ENCODE results near the gene KRT74.
A peak's percentile ranks its signal among the peaks of the same experiment; 100 is the strongest.

KRT74 gene

DNA sequence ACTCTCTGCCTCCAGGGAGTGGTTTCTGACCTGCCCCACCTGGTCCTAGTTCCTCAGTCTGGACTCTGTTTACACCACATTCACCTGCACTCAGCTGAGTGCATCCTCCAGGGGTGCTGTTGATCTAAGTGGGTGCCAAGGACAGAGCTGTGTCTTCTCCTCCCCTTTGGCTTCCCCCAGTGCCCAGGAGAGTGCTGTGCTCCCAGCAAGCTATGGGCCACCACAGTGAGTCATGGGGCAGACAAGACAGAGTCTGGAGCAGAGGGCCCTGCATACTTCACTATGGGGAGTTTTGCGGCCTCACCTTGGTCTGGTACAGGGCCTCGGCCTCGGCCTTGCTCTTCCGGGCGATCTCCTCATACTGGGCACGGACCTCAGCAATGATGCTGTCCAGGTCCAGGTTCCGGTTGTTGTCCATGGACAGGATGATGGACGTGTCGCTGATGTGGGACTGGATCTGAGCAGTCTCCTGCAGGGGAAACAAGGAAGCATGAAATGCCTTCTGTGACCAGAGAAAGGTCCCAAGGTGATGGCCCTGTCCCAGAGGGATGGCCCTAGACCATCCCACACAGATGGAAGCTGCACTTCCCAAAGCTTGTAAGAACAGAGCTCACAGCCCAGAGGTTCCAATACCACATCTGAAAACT, 39.9 kb upstream of the KRT74 start:
- Histone ChIP-seq H3K4me1 (ENCODE audit: control insufficient read depth, insufficient read depth, low read length, poor library complexity, severe bottlenecking) (peaks cover 24% of the 10 kb centered on the region), H3K27me3 (replicated peaks; ENCODE audit: control insufficient read depth, insufficient read depth, low read length, poor library complexity, severe bottlenecking) (no peaks in the 10 kb centered on the region), H3K27ac (ENCODE audit: insufficient read depth, low read length, poor library complexity, severe bottlenecking) (no peak overlapping the region), H3K4me3 (ENCODE audit: insufficient read depth, low read depth, low read length, poor library complexity, severe bottlenecking) (no peak overlapping the region), H3K36me3 (ENCODE audit: control insufficient read depth, insufficient read depth, low read length) (no peaks in the 10 kb centered on the region), H3K9me3 (ENCODE audit: control insufficient read depth, low read length) (no peaks in the 10 kb centered on the region)
- no peak for DNase-seq

DNA sequence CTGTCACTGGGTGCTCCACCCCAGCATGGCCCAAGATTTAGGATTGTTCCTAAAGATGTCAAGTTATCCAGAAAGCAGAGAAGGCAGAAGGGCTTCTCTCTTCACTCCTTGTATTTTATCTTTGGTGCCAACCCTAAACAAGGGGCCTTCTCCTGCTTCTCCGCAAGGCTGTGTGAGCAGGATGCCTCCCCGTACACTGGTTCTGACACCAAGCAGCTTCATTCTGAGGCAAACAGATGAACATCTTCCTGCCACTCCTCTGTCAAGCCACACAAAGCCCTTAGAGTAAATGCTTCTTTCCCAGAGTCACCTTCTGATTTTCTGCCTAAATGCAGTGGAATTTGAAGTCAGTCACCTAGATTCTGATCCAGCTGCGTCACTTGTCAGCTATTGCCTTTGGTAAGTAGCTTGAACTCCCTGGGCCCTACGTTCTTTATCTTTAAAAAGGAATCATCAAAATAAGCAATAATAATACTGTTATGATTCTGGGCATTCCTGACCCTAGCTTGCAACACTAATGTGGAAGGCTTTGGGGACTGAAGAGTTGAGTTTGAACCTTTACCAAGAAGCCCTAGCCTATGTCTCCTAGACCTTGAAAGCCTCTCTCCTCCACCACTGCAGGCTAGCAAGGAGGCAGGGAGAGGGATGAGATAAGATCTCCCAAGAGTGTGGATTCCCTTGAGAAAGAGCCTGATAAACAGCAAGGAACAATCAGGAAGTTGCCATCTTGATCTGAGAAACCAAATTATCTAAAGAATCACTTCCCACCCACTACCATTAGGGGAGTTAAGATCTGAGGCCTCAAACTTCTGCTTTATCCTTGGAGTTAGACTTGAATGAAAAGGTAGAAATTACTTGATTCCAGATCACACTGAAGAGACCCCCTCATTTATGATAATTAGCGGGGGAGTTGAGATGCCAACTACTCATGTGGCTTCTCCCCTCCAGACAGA, 39.1 kb upstream of the KRT74 start:
- Histone ChIP-seq H3K36me3 (ENCODE audit: control insufficient read depth, insufficient read depth, low read length) (no peaks in the 10 kb centered on the region), H3K27me3 (replicated peaks; ENCODE audit: control insufficient read depth, insufficient read depth, low read length, poor library complexity, severe bottlenecking) (no peaks in the 10 kb centered on the region), H3K4me3 (ENCODE audit: insufficient read depth, low read depth, low read length, poor library complexity, severe bottlenecking) (no peak overlapping the region), H3K9me3 (ENCODE audit: control insufficient read depth, low read length) (no peaks in the 10 kb centered on the region), H3K27ac (ENCODE audit: insufficient read depth, low read length, poor library complexity, severe bottlenecking) (no peak overlapping the region), H3K4me1 (ENCODE audit: control insufficient read depth, insufficient read depth, low read length, poor library complexity, severe bottlenecking) (peaks cover 27% of the 10 kb centered on the region)
- DNase-seq, result no peak

DNA sequence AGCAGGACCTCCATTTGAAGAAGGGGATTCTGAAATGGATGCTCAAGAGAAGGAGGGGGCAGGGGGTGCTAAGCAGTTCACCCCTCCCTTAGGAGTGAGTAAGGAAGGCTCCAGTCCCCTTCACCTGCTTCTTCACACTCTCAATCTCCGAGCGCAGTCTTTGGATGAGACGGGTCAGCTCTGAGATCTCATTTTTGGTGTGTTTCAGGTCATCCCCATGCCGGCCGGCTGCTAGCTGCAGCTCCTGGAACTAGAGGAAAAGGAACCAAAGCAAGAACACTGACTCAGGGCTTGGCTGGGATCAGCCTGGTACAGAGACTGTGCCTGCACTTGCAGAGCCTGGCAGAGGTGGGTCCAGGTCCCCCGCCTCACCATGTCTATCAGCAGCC, 37.4 kb upstream of the KRT74 start:
- H3K9me3 ChIP-seq (ENCODE audit: control insufficient read depth, low read length), result no peaks in the 10 kb centered on the region
- H3K27me3 ChIP-seq (replicated peaks; ENCODE audit: control insufficient read depth, insufficient read depth, low read length, poor library complexity, severe bottlenecking), result no peaks in the 10 kb centered on the region
- no peaks in the 10 kb centered on the region for H3K36me3 ChIP-seq (ENCODE audit: control insufficient read depth, insufficient read depth, low read length)
- H3K4me1 ChIP-seq (ENCODE audit: control insufficient read depth, insufficient read depth, low read length, poor library complexity, severe bottlenecking), result peaks cover 27% of the 10 kb centered on the region
- DNase-seq, result no peak
- peak overlapping the region; percentile 14 for H3K27ac ChIP-seq (ENCODE audit: insufficient read depth, low read length, poor library complexity, severe bottlenecking)
- no peak overlapping the region for H3K4me3 ChIP-seq (ENCODE audit: insufficient read depth, low read depth, low read length, poor library complexity, severe bottlenecking)

DNA sequence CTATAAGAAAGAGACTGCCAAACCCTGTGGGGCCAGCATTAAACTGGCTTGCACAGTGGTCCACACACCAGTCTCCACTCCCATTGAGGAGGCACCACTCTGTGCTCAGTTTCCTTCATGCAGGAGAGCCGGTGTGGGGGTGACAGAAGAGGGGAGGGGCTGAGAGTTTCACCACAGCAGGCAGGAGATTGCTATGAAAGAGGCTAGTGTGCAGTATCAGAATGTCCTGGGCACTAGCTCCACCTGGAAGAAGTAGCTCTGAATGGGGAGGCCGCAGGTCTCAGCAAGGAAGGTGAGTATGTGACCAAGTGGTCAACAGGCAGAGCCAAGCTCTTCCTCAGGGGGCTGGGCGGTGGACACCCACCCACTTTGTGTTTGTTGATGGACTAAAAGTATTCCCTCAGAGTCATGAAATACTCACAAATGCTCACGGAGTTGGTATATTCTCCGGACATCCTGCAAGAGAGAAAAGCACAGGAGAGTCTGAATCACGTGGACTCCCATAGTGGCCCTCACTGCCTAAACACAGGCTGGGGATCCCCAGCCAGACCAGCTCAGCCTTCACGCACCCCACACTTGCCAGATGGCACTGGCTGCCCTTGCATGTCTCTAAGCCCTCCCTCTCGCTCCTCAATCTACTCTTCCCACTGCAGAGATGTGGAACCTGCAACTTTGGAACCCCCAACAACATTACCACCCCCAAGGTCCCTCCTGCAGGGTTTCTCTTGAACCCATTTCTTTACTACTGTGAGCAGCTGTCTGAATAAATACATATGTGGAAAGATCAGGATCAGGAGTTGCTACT, 35.4 kb upstream of the KRT74 start:
- Histone ChIP-seq H3K27me3 (replicated peaks; ENCODE audit: control insufficient read depth, insufficient read depth, low read length, poor library complexity, severe bottlenecking) (no peaks in the 10 kb centered on the region), H3K9me3 (ENCODE audit: control insufficient read depth, low read length) (no peaks in the 10 kb centered on the region), H3K36me3 (ENCODE audit: control insufficient read depth, insufficient read depth, low read length) (no peaks in the 10 kb centered on the region), H3K4me1 (ENCODE audit: control insufficient read depth, insufficient read depth, low read length, poor library complexity, severe bottlenecking) (peaks cover 11% of the 10 kb centered on the region), H3K4me3 (ENCODE audit: insufficient read depth, low read depth, low read length, poor library complexity, severe bottlenecking) (no peak overlapping the region), H3K27ac (ENCODE audit: insufficient read depth, low read length, poor library complexity, severe bottlenecking) (no peak overlapping the region)
- DNase-seq, result no peak

DNA sequence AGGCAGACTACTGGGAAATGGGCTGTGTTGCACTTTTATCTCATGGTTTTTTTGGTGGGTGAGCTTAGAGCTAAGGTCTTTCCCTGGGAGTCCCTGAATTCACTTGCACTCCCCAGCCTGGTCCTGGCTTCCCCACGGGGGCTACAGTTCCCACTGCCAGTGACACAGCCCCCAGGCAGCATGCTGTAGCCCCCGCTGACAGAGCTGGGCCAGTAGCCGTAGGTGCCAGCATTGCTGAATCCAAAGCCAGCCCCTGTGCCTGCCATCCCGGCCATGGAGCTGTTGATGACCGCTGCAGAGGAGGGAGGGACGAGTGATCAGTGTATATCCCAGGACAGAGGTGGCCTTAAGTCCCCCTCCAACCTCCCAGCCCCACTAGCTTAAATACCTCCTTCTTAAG, 34.5 kb upstream of the KRT74 start:
- H3K4me3 ChIP-seq (ENCODE audit: insufficient read depth, low read depth, low read length, poor library complexity, severe bottlenecking), result no peak overlapping the region
- H3K4me1 ChIP-seq (ENCODE audit: control insufficient read depth, insufficient read depth, low read length, poor library complexity, severe bottlenecking), result peaks cover 11% of the 10 kb centered on the region
- no peak for DNase-seq
- no peaks in the 10 kb centered on the region for H3K36me3 ChIP-seq (ENCODE audit: control insufficient read depth, insufficient read depth, low read length)
- no peak overlapping the region for H3K27ac ChIP-seq (ENCODE audit: insufficient read depth, low read length, poor library complexity, severe bottlenecking)
- no peaks in the 10 kb centered on the region for H3K27me3 ChIP-seq (replicated peaks; ENCODE audit: control insufficient read depth, insufficient read depth, low read length, poor library complexity, severe bottlenecking)
- H3K9me3 ChIP-seq (ENCODE audit: control insufficient read depth, low read length), result no peaks in the 10 kb centered on the region

DNA sequence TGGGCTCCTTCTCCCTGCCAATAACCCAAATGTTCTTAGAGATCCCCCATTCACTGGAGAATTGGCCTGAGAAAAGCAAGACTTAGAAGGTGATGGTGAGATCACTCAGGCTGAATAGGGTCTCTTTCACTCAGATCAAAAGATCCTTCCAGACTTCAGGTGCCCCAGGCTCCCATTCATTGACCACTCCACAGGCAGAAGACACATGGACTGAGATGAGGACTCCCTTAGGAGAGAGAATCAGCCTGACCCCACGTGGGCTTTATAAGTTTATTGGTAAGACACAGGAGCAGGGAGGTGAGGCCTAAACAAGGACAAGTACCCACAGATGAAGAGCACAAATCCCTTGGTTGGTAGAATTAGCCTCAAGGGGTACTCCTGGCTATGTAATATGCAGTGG, 33.7 kb upstream of the KRT74 start:
- Histone ChIP-seq H3K27me3 (replicated peaks; ENCODE audit: control insufficient read depth, insufficient read depth, low read length, poor library complexity, severe bottlenecking) (no peaks in the 10 kb centered on the region), H3K4me3 (ENCODE audit: insufficient read depth, low read depth, low read length, poor library complexity, severe bottlenecking) (no peak overlapping the region), H3K27ac (ENCODE audit: insufficient read depth, low read length, poor library complexity, severe bottlenecking) (no peak overlapping the region)

DNA sequence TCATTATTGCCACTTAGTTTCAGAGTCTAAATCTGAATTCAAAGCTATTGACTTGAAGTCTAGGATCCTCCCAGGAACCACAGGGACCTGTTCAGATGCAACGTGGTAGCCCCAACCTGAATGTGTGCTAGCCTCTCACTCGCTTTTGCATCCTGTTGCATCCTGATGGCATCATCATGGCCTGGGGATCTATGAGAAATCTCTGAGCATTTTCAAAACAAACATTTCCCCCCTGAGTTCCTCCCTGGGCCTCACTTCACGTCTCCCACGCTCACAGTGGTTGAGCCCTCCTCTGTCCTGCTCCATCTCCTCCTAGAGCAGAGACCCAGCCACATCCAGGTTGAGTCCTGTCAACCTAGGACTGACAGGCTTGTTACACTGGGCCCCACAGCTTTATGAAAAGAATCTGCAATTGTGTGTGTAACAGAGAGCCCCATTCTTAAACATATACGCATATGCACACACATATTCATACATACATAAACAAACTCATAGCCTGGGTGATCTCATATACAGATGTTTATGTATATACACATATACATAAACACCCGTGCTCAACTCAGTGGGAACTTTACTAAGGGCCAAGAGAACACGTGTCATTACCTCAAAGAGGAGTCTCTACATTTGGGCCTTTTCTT, 33.1 kb upstream of the KRT74 start:
- Histone ChIP-seq H3K27me3 (replicated peaks; ENCODE audit: control insufficient read depth, insufficient read depth, low read length, poor library complexity, severe bottlenecking) (no peaks in the 10 kb centered on the region), H3K4me1 (ENCODE audit: control insufficient read depth, insufficient read depth, low read length, poor library complexity, severe bottlenecking) (peaks cover 11% of the 10 kb centered on the region), H3K4me3 (ENCODE audit: insufficient read depth, low read depth, low read length, poor library complexity, severe bottlenecking) (no peak overlapping the region), H3K9me3 (ENCODE audit: control insufficient read depth, low read length) (no peaks in the 10 kb centered on the region), H3K27ac (ENCODE audit: insufficient read depth, low read length, poor library complexity, severe bottlenecking) (no peak overlapping the region), H3K36me3 (ENCODE audit: control insufficient read depth, insufficient read depth, low read length) (no peaks in the 10 kb centered on the region)
- DNase-seq, result no peak

More for the DNA sequence above, 33.7 kb upstream of the KRT74 start:
- DNase-seq, result no peak
- Histone ChIP-seq H3K4me1 (ENCODE audit: control insufficient read depth, insufficient read depth, low read length, poor library complexity, severe bottlenecking) (peaks cover 11% of the 10 kb centered on the region), H3K9me3 (ENCODE audit: control insufficient read depth, low read length) (no peaks in the 10 kb centered on the region), H3K36me3 (ENCODE audit: control insufficient read depth, insufficient read depth, low read length) (no peaks in the 10 kb centered on the region)

DNA sequence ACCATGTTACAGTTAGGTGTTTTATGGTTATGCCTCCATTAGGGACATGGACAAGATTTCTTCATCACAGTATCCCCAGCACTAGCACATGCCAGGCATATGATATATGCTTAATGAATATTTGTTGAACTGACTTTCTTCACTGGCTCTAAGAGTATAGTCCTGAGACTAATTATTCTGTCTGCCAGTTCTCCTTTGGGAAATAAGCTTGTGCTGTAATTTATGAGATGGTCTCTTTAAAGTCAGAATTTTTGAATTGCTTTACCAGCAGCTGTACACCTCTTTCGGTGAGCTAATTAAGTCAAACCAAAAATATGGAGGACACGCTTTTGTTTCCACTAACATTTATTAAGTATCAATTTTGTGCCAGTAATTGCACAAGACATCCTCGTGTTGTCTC, 32.5 kb upstream of the KRT74 start:
- Histone ChIP-seq H3K27ac (ENCODE audit: insufficient read depth, low read length, poor library complexity, severe bottlenecking) (no peak overlapping the region), H3K36me3 (ENCODE audit: control insufficient read depth, insufficient read depth, low read length) (no peaks in the 10 kb centered on the region), H3K27me3 (replicated peaks; ENCODE audit: control insufficient read depth, insufficient read depth, low read length, poor library complexity, severe bottlenecking) (no peaks in the 10 kb centered on the region), H3K9me3 (ENCODE audit: control insufficient read depth, low read length) (no peaks in the 10 kb centered on the region), H3K4me3 (ENCODE audit: insufficient read depth, low read depth, low read length, poor library complexity, severe bottlenecking) (no peak overlapping the region), H3K4me1 (ENCODE audit: control insufficient read depth, insufficient read depth, low read length, poor library complexity, severe bottlenecking) (peaks cover 11% of the 10 kb centered on the region)
- no peak for DNase-seq

DNA sequence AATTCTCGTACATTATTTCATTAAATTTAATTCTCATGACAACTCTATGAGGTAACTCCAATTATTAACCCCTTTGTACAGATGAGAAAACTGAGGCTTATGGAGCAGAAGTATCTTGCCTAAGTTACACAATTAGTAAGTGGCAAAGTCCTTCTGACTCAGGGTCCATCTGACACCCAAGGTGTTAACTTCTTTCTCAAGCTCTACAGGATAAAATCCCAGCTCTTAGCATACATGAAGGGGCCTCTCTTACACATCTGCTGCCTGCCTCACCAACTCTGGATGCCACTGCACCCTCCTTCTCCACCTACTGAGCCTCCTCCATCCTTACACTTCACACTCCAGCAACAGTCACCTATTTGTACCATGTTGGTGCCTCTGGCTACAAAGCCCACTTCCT, 31.9 kb upstream of the KRT74 start:
- Histone ChIP-seq H3K4me1 (ENCODE audit: control insufficient read depth, insufficient read depth, low read length, poor library complexity, severe bottlenecking) (peaks cover 11% of the 10 kb centered on the region), H3K4me3 (ENCODE audit: insufficient read depth, low read depth, low read length, poor library complexity, severe bottlenecking) (no peak overlapping the region), H3K27me3 (replicated peaks; ENCODE audit: control insufficient read depth, insufficient read depth, low read length, poor library complexity, severe bottlenecking) (no peaks in the 10 kb centered on the region), H3K27ac (ENCODE audit: insufficient read depth, low read length, poor library complexity, severe bottlenecking) (no peak overlapping the region), H3K36me3 (ENCODE audit: control insufficient read depth, insufficient read depth, low read length) (no peaks in the 10 kb centered on the region), H3K9me3 (ENCODE audit: control insufficient read depth, low read length) (no peaks in the 10 kb centered on the region)
- DNase-seq, result no peak

Data from effector memory CD4-positive, alpha-beta T cell (primary cell).